HG02884 (cell line): ENCODE results near the gene IL5.

Experiments used
- ATAC-seq: cut with Tn5 transposase; IDR thresholded peaks from one replicate; pipeline ENCODE4 v1.9.1; 2021; ENCODE audit warnings: mild to moderate bottlenecking, moderate library complexity; ENCODE audit not compliant: unreplicated experiment

IL5 gene

DNA sequence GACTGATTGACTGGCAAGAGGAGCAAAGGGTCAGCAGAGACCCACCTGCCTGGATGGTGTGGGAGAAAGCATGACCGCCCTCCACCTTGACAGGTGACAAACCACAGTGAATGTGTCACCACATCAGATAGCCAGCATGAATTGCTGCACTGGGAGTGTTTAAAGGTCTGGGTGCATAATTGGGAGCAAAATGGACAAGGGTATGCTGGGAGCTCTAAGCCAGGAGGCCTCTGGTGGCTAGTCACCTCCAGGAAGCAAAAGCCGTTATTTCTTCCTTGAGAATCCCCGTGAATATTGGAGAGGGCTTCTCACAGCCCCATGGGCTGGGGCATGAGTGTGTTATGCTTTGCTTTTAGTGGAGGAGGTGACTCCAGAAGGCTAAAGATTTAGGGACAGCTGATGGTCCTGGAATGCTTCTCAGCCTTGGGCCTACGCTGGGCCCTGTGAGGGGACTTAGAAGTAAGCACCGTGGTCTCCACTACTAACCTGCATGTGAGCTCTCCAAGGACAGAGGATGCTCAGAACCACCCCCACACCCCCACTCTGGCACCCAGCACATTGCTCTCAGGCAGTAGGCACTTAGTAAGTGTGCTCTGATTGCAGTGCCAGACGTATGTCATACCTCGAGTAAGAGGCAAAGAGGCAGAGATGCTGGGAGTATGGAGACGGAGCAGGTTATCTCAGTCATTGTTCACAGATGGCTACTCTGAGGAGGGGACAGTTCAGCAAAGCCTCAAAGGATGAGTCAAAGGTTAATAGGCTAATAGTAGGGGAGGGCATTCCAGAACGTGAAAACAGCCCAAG is 43.7 kb downstream of the IL5 start:
- ATAC-seq, result no peak

DNA sequence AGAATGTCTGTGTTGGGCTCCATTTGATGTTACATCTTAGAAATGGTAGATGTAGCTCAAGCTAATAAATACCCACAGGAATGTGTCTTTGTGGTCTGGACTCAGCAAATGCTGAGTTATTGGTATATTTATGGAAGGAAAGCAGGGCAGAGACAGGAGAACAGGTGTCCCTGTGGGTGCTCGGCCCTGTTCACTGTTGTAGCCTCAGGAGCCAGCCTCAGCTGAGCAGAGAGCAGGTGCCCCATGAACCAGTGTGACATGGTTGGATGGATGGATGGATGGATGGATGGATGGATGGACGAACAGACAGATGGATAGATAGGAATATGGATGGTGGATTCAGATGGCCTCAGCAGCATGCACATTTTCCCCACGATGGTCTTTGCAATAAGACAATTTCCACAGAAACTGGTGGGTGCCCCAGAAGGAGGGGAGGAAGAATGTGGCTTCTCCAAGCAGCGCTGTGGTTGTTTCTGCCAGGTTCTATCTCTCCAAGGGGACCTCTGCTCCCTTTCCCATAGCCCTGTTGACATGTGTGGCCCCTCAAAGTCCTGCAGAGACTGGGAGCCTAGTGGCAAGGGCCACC is 44.5 kb downstream of the IL5 start:
- no peak for ATAC-seq

DNA sequence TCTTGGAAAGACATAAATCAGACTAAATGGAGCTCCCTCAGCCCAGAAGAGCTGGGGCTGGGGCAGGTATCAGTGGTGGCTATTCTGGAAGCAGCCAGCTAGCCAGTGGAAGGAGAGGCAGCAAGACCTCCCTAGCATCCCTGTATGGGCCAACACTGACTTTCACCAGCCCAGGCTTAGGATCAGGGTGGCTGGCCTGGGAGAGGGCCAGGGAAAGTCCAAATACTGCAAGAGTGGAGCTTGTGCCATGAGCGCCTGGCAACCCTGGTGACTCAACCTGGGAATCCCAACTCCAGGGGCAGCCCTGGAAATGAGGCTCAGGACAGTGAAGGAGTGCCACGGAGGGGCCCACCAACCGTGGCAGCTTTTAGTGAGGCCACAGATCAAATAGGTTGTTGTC is 45.2 kb downstream of the IL5 start:
- ATAC-seq, result no peak

DNA sequence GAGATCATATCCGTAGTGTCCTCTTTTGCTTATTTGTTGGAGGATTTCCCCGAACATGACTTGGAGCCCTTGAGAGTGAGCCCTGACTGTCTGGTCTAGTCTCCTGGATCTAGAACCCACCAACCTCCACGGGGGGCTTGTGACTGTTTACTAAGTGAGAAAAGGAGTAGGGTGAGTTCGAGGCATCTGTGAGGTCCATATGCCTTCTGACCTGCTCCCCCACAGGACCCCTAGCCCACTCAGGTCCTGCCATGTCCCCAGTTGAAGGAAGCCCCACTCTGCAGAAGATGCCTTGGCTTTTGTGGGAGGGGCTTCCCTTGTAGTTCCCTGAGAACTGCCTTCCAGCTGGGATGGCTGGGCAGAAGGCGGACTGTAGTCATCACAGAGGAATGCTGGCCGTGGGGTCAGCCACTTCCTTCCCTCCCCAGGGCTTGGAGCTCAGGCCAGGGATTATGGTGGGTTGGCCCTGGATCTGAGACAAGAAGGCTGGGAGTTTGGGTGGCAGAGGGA is 45.8 kb downstream of the IL5 start:
- ATAC-seq, result no peak

DNA sequence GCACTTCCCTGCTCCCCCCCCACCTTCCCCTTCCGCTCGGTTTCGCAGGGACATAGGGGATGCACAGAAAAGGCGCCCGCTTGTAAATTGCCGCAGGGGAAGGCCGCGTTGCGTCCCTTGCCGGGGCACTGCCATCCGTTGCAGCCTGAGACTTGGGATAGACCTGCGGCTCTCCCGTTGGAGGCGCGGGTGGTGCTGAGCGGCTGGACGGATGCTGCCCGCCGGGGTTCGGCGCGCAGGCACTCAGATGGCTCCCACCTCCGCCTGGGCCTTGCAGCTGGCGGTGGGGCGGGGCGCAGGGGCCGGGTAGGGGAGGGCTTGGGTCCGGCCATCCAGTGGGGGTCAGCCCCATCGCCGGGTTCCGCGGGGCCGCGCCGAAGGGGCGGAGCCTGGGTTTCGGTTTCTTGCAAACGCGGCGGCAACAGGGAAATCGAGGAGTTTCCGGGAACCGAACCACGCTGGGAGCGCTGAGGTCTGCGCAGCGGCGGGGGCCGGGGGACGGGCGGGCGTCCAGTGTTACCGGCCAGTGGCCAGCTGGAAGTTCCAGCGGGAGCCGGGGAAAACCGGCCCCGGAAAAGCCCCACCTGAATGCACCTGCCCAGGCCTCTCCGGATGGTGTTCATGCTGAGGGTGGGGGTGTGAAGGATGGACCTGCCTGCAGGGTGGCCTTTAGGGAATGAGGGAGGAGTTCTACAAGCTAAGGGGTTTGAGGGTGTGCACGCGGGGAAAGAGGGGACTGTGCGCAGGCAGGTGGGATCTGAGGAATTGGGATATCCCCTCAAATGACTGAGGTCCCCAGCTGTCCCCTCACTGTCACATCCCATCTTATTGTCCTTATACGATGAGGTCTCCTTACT is 46.5 kb downstream of the IL5 start:
- ATAC-seq, result peak; percentile 37

DNA sequence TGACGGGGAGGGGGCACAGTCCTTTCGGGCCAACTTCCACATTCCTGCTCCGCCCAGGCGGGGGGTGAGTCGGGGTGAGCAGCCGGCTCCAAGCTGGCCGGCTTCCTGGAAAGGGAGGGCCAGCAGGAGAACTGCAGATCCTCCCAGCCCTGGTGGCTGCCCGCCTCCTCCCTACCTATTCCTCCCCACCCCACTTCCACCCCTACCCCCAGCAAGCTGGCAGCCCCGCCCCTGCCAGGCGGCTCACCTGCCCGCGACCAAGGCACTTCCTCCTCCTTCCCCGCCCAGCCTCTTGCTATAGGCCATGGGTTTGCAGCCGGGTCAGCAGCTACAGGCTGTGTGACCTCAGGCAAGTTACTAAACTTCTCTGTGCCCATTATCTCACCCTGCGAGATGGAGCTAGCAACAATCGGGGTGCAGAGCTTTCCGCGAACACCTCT is 47.1 kb downstream of the IL5 start:
- peak; percentile 29 for ATAC-seq

DNA sequence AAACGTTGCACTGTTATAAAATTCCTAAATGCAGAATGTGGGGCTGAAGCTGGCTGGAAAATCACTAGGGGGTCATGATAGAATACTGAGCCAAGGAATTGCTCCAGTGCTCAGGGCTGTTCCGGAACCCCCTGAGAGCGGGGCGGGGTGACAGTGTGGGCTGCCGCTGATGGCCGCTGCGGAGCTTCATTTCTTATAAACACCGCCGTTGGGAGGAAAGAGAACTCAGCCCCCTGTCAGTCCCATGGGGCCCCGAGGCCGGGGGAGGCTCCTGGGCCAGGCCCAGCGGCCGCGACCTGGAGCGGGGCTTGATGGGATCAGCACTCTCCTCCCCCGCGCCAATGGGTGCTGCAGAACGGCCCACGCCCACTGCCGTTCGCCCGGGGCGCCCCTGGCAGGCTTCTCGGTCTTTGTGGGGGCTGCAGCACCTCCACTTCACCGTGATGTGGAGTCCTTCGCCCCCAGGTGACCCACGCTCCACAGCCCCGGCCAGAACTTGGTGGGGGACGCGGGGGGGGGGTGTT is 47.6 kb downstream of the IL5 start:
- ATAC-seq, result no peak

DNA sequence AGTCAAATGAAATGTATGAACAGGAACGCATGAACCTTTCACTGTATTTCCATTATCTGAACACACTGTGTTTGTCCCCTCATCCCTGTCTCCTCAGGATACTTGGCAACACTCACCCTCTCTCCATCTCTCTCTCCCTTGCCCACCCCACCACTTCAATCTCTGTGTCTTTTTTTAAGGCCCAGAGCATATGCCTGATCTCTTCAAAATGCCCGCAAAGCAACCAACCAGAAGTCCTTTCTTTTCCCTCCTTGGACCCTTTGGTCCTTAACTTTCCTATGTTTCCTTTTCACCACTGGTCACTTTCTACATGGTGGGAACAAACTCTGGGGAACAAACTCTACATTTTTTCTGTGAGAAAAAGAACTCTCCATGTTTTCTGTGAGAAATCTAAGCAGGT is 49.5 kb downstream of the IL5 start:
- ATAC-seq, result no peak

DNA sequence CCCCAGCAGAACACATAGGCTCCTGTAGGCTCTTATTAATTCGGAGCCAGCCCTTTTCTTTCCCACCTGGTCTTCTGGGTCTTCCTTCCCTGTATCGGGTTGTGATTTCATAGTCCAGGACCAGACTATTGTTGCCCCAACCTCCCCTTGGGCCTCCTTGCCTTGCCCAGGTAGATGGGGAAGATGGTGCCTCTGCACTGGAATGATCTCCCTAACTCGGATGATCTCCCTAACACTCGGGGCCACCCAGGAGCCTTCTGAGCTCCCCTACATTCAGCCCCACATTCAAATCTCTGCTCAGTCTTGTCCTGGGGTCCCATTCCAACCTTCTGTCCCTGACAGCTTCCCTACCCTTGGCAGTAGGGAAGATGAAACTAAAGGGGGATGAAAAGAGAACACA is 50.1 kb downstream of the IL5 start:
- ATAC-seq, result no peak

DNA sequence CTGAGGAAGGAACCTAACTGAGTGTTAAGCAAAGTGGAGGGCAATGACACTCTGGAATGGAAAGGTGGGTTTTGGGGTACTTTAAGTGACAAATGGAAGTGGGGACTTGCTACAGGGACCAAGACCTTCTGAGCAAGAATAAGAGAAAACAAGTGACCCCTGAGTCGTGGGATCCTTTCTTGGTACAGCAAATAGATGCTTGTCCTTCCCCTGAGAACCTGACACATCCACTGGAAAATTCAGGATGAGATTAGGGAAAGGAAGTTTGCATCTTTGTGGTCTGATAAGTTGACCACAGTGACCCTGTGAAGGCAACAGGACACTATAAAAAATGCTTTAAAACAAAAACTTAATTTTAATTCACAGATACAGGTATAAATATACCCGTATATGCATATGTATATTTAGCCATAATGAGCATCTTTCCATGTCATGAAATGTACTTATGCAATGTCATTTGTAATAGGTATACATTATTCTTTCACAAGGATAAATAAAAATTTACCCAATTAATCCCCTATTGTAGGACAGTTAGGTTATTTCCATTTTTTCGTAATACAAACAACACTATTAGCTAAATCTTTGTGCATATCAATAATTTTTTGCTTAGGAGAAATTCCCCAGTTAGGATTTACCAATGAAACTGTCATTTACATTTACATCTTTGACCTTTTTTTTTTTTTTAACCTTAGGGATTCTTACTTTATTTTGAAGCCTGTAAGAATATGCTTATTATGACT is 50.8 kb downstream of the IL5 start:
- ATAC-seq, result no peak
